ENCODE data around the gene MARCHF6.
"Not testable (repeated sequence)": the region's sequence is repeated elsewhere in the genome, so short reads cannot be mapped to it uniquely, and the experiment has no call there.

MARCHF6 gene

DNA sequence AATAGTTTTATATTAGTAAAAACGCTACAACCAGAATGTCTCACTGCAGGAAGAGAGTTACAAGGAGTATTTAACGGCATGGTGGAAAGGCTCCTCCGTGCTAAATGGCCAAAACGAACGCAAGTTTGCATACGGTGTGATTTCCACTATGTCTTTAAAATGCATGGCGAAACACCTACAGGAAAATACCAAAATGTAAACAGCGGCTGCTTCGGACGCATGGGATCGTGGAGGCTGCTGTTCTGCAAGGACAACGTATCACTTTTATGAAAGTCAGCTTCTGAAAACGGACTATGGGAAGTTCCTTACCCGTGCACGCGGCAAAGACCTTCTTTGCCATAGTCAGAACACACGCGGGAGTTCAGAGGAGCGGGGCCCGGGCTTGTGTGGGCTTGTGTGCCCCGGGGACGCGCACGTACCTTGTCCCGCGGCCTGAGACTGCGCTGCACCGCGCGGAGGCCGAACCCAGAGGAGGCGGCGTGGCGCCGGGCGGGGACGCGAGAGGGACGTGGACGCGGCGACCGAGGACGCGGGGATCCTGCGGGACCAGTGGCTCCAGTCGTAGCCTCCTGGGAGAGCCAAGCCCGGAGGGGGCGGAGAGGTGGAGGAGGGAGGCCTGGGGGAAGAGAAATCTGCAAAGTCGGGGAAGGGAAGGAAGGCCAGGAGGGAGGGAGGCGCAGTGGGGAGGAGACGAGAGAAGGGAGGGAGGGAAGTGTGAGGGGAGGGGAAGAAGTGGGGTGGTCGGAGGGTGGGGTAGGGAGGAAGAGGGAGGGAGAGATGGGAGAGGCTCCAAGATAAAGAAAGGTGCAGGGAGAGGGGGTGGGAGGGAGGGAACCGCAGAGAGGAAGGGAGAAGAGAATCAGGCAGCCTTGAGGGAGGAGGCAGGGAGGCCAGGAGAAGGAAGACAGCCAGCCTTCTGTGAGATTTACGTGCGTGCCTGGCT is 46.0 kb upstream of the MARCHF6 start, which contains the start of gene CMBL:
TSS of gene CMBL (minus strand) at position 697 of the 943 bp plus-strand sequence. CDS start 17,140 bp downstream, outside the sequence.
- POLR2A ChIA-PET = interaction anchor here (0.6 to 0.7 kb wide), 2 partner anchors 46 kb away, joined by 4 read pairs; partner anchors contain the start of gene MARCHF6
- CTCF ChIA-PET = no interaction called here
- DNase-seq (ENCODE audit: extremely low spot score) = peak; percentile 42
- TF ChIP-seq ELF4 (IDR thresholded peaks at IDR 0.05) (no peak), SP1 (IDR thresholded peaks at IDR 0.05) (no peak), BHLHE40 (IDR thresholded peaks at IDR 0.05; ENCODE audit: borderline replicate concordance) (no peak), SUZ12 (IDR thresholded peaks at IDR 0.05) (no peak), FOXA1 (IDR thresholded peaks at IDR 0.05) (no peak), L3MBTL2 (conservative IDR thresholded peaks at IDR 0.05) (peak; percentile 68), HDGF (IDR thresholded peaks at IDR 0.05; ENCODE audit: borderline replicate concordance) (no peak)
- TF ChIP-seq, protein P1, sequence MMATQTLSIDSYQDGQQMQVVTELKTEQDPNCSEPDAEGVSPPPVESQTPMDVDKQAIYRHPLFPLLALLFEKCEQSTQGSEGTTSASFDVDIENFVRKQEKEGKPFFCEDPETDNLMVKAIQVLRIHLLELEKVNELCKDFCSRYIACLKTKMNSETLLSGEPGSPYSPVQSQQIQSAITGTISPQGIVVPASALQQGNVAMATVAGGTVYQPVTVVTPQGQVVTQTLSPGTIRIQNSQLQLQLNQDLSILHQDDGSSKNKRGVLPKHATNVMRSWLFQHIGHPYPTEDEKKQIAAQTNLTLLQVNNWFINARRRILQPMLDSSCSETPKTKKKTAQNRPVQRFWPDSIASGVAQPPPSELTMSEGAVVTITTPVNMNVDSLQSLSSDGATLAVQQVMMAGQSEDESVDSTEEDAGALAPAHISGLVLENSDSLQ (IDR thresholded peaks at IDR 0.05) = no peak

DNA sequence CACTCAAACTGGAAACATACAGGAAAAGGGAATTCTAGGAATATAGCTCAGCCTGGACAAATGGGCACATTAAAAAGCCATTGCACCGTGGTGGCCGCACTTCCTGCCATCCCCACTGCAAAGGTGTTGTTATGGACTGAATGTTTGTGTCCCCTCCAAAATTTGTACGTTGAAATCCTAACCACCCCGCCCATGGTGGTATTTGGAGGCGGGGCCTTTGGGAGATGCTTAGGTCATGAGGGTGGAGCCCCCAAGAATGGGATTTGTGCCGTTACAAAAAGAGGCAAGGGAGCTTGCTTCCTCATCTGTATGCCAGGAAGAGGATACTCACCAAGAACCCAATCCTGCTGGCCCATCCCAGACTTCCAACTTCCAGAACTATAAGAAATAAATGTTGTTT is 44.7 kb upstream of the MARCHF6 start:
- ChIA-PET POLR2A (interaction anchor here (1.6 kb wide), 1 partner anchor 44 kb away, joined by 7 read pairs; the partner anchor contains the start of gene MARCHF6), CTCF (interaction anchor here (0.7 kb wide), 1 partner anchor 359 kb away, joined by 4 read pairs; no protein-coding TSS in a partner anchor)
- TF ChIP-seq ARNT (IDR thresholded peaks at IDR 0.05) (no peak), FOXM1 (IDR thresholded peaks at IDR 0.05; ENCODE audit: borderline replicate concordance) (no peak), SUZ12 (IDR thresholded peaks at IDR 0.05) (no peak), LEF1 (IDR thresholded peaks at IDR 0.05; ENCODE audit: borderline replicate concordance) (no peak)
- no peak for DNase-seq (ENCODE audit: extremely low spot score)

DNA sequence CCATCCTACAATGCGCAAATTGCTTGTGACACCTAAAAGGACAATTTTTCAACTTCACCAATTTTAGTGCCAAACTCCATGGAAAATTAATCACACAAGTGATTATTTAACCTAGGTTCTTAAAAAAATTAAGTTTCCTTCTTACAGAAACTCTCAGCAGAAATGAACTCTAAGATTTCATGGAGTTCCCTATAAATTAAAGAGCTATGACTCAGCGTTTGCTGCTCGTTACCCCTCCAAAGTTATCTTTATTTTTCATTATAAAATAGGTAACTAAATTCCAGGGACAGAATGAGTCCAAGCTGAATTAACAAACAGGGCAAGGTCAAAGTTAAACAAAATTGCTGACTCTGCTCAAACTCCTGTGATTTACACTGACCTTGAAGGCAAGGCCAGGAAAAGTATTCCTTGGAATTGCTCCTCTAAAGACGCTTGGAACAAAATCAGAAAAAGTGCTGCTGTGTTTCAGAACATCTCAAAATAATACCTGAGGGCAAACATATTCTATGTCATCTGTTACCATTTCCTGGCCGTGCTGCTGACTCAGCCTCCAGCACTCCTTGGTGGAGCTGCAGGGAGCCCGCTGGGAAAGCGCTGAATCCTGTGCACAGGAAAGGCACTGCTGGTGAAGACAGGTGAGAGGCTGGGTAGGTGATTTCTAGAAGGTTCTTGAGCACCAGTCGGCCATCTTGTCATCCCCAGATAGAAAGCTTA is 43.3 kb upstream of the MARCHF6 start:
- TF ChIP-seq LEF1 (IDR thresholded peaks at IDR 0.05; ENCODE audit: borderline replicate concordance) = no peak
- TF ChIP-seq TARDBP (IDR thresholded peaks at IDR 0.05) = no peak
- no peak for TF ChIP-seq HDGF (IDR thresholded peaks at IDR 0.05; ENCODE audit: borderline replicate concordance)
- TF ChIP-seq ARNT (IDR thresholded peaks at IDR 0.05) = no peak
- TF ChIP-seq ELF4 (IDR thresholded peaks at IDR 0.05) = no peak
- TF ChIP-seq NFRKB (IDR thresholded peaks at IDR 0.05) = no peak
- TF ChIP-seq BHLHE40 (IDR thresholded peaks at IDR 0.05; ENCODE audit: borderline replicate concordance) = no peak
- TF ChIP-seq, protein P1 (IDR thresholded peaks at IDR 0.05) = no peak
- TF ChIP-seq FOXA1 (IDR thresholded peaks at IDR 0.05) = no peak
- no peak for TF ChIP-seq L3MBTL2 (conservative IDR thresholded peaks at IDR 0.05)
- POLR2A ChIA-PET = interaction anchor here (1.0 to 3.8 kb wide), 3 partner anchors 43 to 45 kb away, joined by 3 to 18 read pairs (median 7); partner anchors contain the start of gene MARCHF6
- peak; percentile 49 for DNase-seq (ENCODE audit: extremely low spot score)
- CTCF ChIA-PET = interaction anchor here (1.5 kb wide), 1 partner anchor 27 kb away, joined by 4 read pairs; no protein-coding TSS in a partner anchor

DNA sequence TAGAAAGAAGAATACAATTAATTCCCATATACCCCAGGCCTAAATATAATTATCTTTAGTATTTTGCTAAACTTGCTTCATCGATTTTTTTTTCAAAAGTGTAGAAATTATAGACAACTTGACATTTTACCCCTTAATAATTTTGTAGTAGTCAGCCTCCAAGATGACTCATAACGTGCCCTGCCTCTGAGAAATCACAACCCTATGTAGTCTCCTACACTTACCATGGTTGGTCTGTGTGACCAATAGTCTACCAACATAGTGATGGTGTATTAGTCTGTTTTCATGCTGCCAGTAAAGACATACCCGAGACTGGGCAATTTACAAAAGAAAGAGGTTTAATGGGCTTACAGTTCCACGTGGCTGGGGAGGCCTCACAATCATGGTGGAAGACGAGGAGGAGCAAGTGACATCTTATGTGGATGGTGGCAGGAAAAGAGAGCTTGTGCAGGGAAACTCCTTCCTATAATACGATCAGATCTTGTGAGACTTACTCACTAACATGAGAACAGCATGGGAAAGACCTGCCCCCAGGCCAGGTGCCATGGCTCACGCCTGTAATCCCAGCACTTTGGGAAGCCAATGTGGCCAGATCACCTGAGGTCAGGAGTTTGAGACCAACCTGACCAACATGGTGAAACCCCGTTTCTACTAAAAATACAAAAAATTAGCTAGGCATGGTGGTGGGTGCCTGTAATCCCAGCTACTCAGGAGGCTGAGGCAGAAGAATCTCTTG is 42.5 kb upstream of the MARCHF6 start:
- POLR2A ChIA-PET = interaction anchor here (1.0 to 3.8 kb wide), 2 partner anchors 42 to 44 kb away, joined by 3 to 18 read pairs; partner anchors contain the start of gene MARCHF6
- DNase-seq (ENCODE audit: extremely low spot score); CTCF ChIA-PET: not testable (repeated sequence)

DNA sequence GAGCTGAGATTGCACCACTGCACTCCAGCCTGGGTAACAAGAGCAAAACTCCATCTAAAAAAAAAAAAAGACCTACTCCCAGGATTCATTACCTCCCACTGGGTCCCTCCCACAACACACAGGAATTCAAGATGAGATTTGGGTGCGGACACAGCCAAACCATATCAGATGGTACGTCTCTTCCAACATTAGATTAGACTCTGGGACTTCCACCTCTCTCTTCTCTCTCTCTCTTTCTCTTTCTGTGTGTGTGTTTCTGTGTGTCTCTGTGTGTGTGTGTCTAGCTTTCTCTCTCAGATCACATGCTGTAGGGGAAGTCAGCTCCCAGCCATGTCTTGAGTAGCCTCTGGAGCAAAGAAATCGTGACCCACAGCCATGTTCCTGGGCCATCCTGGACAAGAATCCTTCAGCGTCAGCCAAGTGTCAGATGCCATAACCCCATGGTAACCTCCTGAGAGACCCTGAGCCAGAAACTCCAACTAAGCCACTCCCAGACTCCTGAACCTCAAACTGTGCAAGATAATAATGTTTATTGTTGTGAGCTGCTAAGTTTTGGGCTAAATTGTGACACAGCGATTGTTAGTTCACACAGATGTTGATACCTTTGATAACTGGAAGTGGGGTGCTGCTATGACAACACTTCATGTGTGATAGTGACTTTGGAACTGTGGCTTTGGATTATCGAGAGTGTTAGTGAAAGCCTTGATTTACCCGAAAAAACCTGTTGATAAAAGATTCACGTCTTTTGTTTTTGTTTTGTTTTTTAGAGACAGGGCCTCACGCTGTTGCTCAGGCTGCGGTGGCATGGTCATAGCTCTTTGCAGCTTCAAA is 41.7 kb upstream of the MARCHF6 start:
- DNase-seq (ENCODE audit: extremely low spot score) = no peak
- POLR2A ChIA-PET = interaction anchor here (1.3 to 3.8 kb wide), 2 partner anchors 18 to 41 kb away, joined by 4 to 18 read pairs; partner anchors contain the start of gene MARCHF6
- TF ChIP-seq HDGF (IDR thresholded peaks at IDR 0.05; ENCODE audit: borderline replicate concordance) (no peak), ZNF384 (IDR thresholded peaks at IDR 0.05) (no peak), SP1 (IDR thresholded peaks at IDR 0.05) (no peak), ARNT (IDR thresholded peaks at IDR 0.05) (no peak)
- CTCF ChIA-PET = interaction anchor here (1.0 kb wide), 1 partner anchor 28 kb away, joined by 3 read pairs; no protein-coding TSS in a partner anchor

DNA sequence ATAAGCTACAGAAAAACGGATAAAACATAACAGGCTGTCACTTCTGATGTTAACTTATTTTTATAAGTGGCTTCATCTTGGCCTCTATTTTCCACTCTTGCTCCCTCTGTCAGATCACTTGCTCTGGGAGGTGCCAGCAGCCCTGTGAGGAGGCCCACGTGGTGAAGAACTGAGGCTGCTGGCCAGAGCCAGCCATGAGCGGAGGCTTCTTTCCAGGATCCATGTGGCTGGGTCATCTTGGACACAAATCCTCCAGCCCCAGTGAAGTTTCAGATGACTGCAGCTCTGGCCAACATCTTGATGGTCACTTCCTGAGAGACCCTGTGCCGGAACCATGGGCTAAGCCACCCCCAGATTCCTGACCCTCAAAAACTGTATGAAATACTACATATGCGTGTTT is 38.3 kb upstream of the MARCHF6 start:
- TF ChIP-seq L3MBTL2 (conservative IDR thresholded peaks at IDR 0.05) (no peak), LEF1 (IDR thresholded peaks at IDR 0.05; ENCODE audit: borderline replicate concordance) (no peak), HDGF (IDR thresholded peaks at IDR 0.05; ENCODE audit: borderline replicate concordance) (no peak), ARNT (IDR thresholded peaks at IDR 0.05) (no peak), NFRKB (IDR thresholded peaks at IDR 0.05) (no peak), TARDBP (IDR thresholded peaks at IDR 0.05) (no peak), SUZ12 (IDR thresholded peaks at IDR 0.05) (no peak), CTBP1 (IDR thresholded peaks at IDR 0.05; ENCODE audit: borderline replicate concordance) (no peak), FOXM1 (IDR thresholded peaks at IDR 0.05; ENCODE audit: borderline replicate concordance) (no peak), ZNF384 (IDR thresholded peaks at IDR 0.05) (no peak), BHLHE40 (IDR thresholded peaks at IDR 0.05; ENCODE audit: borderline replicate concordance) (no peak), ELF4 (IDR thresholded peaks at IDR 0.05) (no peak), FOXK2 (IDR thresholded peaks at IDR 0.05) (no peak), SP1 (IDR thresholded peaks at IDR 0.05) (no peak), FOXA1 (IDR thresholded peaks at IDR 0.05) (no peak)
- TF ChIP-seq, protein P1 (IDR thresholded peaks at IDR 0.05) = no peak
- DNase-seq (ENCODE audit: extremely low spot score) = no peak
- ChIA-PET POLR2A (interaction anchor here (1.2 kb wide), 1 partner anchor 38 kb away, joined by 5 read pairs; the partner anchor contains the start of gene MARCHF6), CTCF (no interaction called here)
